Renal pelvis (tissue), 4 donors: ENCODE results near the gene CD300LD. TPM values are rescaled to one million over a fixed set of nuclear protein-coding genes. Genes with fewer than 3 reads are reported as not detected.

Experiments used
- DNase-seq: peaks from one replicate; pipeline ENCODE4 v3.0.0-alpha.2; 2013
- polyA plus RNA-seq, 3 donors: library from polyadenylated mRNA; unstranded; fragments of 120-200 nt; gene quantifications; one replicate each; pipeline ENCODE4 v1.2.1, GENCODE V29; 2013; ENCODE audit not compliant: insufficient read length in 3 of 3

The CD300LD gene
- polyA plus RNA-seq, 3 donors, result 0.18 TPM; not detected in 2

GRCh38 chr17:74544991-74545842, 46.9 kb downstream of the CD300LD start:
- no peak for DNase-seq

- no peak for DNase-seq
Observed at GRCh38 chr17:74543891-74544760, 48.0 kb downstream of the CD300LD start.

- no peak for DNase-seq
Observed at GRCh38 chr17:74543406-74543805, 48.7 kb downstream of the CD300LD start.

- DNase-seq, result no peak
Observed at GRCh38 chr17:74542727-74543383, 49.2 kb downstream of the CD300LD start.

- no peak for DNase-seq
Observed at GRCh38 chr17:74542166-74542565, 49.9 kb downstream of the CD300LD start.

GRCh38 chr17:74541176-74542111, 50.6 kb downstream of the CD300LD start:
- no peak for DNase-seq

- no peak for DNase-seq
Observed at GRCh38 chr17:74539281-74539820, 52.7 kb downstream of the CD300LD start.

GRCh38 chr17:74536890-74537289, 55.2 kb downstream of the CD300LD start:
- DNase-seq, result no peak

- no peak for DNase-seq
Observed at GRCh38 chr17:74532115-74532514, 60.0 kb downstream of the CD300LD start.

- no peak for DNase-seq
Observed at GRCh38 chr17:74531231-74531761, 60.8 kb downstream of the CD300LD start, which contains the start of gene CD300LB. Gene CD300LB, minus strand, starts transcription at chr17:74531475. Its CDS starts 125 bp downstream, at chr17:74531350.

GRCh38 chr17:74530831-74531150, 61.3 kb downstream of the CD300LD start:
- DNase-seq, result no peak

Other genes with a start within 250 kb of the CD300LD start
- under 1 TPM; 0.16 to 0.47 (median 0.46) TPM for gene BTBD17, start 230.4 kb downstream of the CD300LD start, polyA plus RNA-seq
- under 1 TPM in 2 of 3 donors, not detected in 1; 0.16 to 0.25 TPM for gene GPR142, start 224.8 kb downstream of the CD300LD start, polyA plus RNA-seq
- gene GPRC5C, start 160.2 kb downstream of the CD300LD start, polyA plus RNA-seq, result 100 to 1,000 TPM; 133 to 151 (median 134) TPM
- 1 to 10 TPM; 1.5 TPM for gene CD300A, start 125.6 kb downstream of the CD300LD start, polyA plus RNA-seq
- under 1 TPM in 2 of 3 donors, not detected in 1; 0.17 to 0.24 TPM for gene CD300LB, start 60.8 kb downstream of the CD300LD start, polyA plus RNA-seq
- under 1 TPM; 0.56 to 0.68 (median 0.59) TPM for gene CD300C, start 46.2 kb downstream of the CD300LD start, polyA plus RNA-seq
- not detected for gene CD300H, start 24.8 kb downstream of the CD300LD start, polyA plus RNA-seq
- under 1 TPM; 0.11 to 0.22 (median 0.13) TPM for gene CD300E, start 31.5 kb upstream of the CD300LD start, polyA plus RNA-seq
- gene CD300LF, start 120.6 kb upstream of the CD300LD start, polyA plus RNA-seq, result under 1 TPM; 0.19 to 0.24 (median 0.23) TPM
- 1 to 10 TPM; 5.3 to 6.8 (median 5.9) TPM for gene RAB37, start 145.0 kb upstream of the CD300LD start, polyA plus RNA-seq
- 100 to 1,000 TPM; 194 to 219 (median 196) TPM for gene NHERF1, start 156.3 kb upstream of the CD300LD start, polyA plus RNA-seq
- 10 to 100 TPM; 45.1 to 54.0 (median 54.0) TPM for gene NAT9, start 184.1 kb upstream of the CD300LD start, polyA plus RNA-seq